ENCODE results near the gene CDKN2AIP. TPM values are rescaled to one million over a fixed set of nuclear protein-coding genes. Genes with fewer than 3 reads are reported as not detected.

CDKN2AIP gene, protein sequence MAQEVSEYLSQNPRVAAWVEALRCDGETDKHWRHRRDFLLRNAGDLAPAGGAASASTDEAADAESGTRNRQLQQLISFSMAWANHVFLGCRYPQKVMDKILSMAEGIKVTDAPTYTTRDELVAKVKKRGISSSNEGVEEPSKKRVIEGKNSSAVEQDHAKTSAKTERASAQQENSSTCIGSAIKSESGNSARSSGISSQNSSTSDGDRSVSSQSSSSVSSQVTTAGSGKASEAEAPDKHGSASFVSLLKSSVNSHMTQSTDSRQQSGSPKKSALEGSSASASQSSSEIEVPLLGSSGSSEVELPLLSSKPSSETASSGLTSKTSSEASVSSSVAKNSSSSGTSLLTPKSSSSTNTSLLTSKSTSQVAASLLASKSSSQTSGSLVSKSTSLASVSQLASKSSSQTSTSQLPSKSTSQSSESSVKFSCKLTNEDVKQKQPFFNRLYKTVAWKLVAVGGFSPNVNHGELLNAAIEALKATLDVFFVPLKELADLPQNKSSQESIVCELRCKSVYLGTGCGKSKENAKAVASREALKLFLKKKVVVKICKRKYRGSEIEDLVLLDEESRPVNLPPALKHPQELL
- 12.0 and 13.4 TPM in 2 replicates for total RNA-seq (2022)
- Bru-seq, nascent RNA: percentile 92 among the genes with signal in this experiment
- BruChase-seq, experiment 1, labeled RNA remaining after a 6-hour chase: percentile 79 among the genes with signal in this experiment
- percentile 93 among the genes with signal in this experiment for BruChase-seq, experiment 2, labeled RNA remaining after a 2-hour chase
- long read RNA-seq, transcript CDKN2AIP-203 (3 exons, 2,721 nt): minor isoform, 25 of 55 reads
- long read RNA-seq, transcript CDKN2AIP-201 (3 exons, 2,646 nt): major isoform, 29 of 55 reads
- long read RNA-seq, partial matches to known transcripts: 0 of 55 reads
- long read RNA-seq, other reads (novel, unspliced or antisense): 1 of 55 reads

DNA sequence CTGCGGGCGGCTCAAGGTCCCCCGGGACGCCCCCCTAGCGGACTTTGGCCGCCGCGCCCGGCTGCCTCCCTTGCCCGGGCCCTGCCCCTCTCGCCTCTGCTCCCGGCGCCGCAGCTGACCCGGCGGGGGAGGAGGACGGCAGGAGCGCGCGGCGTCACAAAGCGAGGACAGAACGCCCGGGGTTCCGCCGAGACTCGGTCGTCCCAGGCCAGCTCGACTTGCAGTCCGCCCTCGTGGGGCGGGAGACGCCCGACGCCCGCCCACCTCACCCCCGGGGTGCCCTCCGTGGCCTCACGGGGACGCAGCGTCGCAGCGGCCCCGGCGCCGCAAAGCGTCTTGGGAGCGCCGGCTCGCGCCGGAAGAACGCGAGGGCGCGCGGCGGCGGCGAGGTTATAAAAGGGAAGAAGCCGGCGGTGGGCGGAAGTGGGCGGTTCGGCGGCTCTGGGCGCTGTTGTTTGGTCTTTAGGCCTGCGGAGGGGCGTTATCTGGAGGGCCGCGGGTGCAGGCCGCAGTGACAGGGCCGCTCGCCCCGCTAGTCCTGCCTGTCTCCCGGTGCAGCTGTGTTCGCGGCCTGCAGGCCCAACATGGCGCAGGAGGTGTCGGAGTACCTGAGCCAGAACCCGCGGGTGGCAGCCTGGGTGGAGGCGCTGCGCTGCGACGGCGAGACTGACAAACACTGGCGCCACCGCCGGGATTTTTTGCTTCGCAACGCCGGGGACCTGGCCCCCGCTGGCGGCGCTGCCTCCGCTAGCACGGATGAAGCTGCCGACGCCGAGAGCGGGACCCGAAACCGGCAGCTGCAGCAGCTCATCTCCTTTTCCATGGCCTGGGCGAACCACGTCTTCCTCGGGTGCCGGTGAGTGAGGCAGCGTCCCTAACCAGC, at the start of gene CDKN2AIP:
Gene CDKN2AIP, plus strand, starts transcription at position 423 of the 883 bp plus-strand sequence. Its CDS starts 162 bp downstream, at position 585.
- Mint-ChIP-seq H3K4me1 (ENCODE audit: insufficient read depth, unreplicated experiment) (peaks cover 16% of the 10 kb centered on the region), H3K27me3 (ENCODE audit: insufficient read depth, unreplicated experiment) (no peaks in the 10 kb centered on the region), H3K4me3 (ENCODE audit: unreplicated experiment) (peak within 1 kb of the TSS; percentile 94), H3K9me3 (ENCODE audit: unreplicated experiment) (no peaks in the 10 kb centered on the region), H3K36me3 (ENCODE audit: insufficient read depth, unreplicated experiment) (peaks cover 51% of the 10 kb centered on the region), H3K27ac (ENCODE audit: low read depth, unreplicated experiment) (peak within 1 kb of the TSS; percentile 84)
- ChIA-PET POLR2A (interaction anchor here (0.6 to 3.0 kb wide), 31 partner anchors 9 to 1381 kb away, joined by 3 to 32 read pairs (median 5); partner anchors contain the start of genes ACSL1, ING2, RWDD4 and TRAPPC11), CTCF (interaction anchor here (0.6 to 1.3 kb wide), 3 partner anchors 37 to 440 kb away, joined by 3 to 4 read pairs (median 3); no protein-coding TSS in a partner anchor)
- intact Hi-C loops (cut with micrococcal nuclease): loop anchor here (2.0 kb wide), 1 partner anchor 60 kb away; the partner anchor contains the start of gene ING2
- peak; percentile 94 for DNase-seq (ENCODE audit: unreplicated experiment)
- TF ChIP-seq, protein P1, sequence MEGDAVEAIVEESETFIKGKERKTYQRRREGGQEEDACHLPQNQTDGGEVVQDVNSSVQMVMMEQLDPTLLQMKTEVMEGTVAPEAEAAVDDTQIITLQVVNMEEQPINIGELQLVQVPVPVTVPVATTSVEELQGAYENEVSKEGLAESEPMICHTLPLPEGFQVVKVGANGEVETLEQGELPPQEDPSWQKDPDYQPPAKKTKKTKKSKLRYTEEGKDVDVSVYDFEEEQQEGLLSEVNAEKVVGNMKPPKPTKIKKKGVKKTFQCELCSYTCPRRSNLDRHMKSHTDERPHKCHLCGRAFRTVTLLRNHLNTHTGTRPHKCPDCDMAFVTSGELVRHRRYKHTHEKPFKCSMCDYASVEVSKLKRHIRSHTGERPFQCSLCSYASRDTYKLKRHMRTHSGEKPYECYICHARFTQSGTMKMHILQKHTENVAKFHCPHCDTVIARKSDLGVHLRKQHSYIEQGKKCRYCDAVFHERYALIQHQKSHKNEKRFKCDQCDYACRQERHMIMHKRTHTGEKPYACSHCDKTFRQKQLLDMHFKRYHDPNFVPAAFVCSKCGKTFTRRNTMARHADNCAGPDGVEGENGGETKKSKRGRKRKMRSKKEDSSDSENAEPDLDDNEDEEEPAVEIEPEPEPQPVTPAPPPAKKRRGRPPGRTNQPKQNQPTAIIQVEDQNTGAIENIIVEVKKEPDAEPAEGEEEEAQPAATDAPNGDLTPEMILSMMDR (IDR thresholded peaks at IDR 0.05; ENCODE audit: unreplicated experiment): no peak
- TSS peak; percentile 50 for BruUV-seq (replicated peaks)

DNA sequence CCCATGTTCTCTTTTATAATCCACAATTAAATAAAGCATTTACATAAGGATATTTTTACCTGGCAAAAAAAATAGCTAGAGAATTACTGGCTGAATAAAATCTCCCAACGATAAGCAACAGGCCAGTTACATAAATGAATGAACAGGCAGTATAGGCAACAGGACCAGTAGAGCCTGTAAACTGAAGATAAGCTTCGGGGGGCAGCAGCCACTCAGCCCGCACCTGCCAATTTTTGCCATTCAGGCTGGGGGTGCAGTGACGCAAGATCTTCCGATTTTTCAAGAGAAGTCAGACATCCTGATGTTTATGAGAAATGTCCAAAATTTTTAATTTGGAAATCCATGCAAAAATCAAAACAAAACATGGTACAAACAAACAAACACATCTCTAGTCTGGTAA, 49.0 kb upstream of the CDKN2AIP start:
- H3K4me1 Mint-ChIP-seq (ENCODE audit: insufficient read depth, unreplicated experiment): peaks cover 10% of the 10 kb centered on the region
- BruUV-seq (replicated peaks): no TSS peak
- TF ChIP-seq, protein P1 (IDR thresholded peaks at IDR 0.05; ENCODE audit: unreplicated experiment): no peak
- no peak overlapping the region for H3K27ac Mint-ChIP-seq (ENCODE audit: low read depth, unreplicated experiment)
- CTCF ChIA-PET: interaction anchor here (0.5 to 1.1 kb wide), 4 partner anchors 10 to 207 kb away, joined by 3 read pairs; no protein-coding TSS in a partner anchor
- no peaks in the 10 kb centered on the region for H3K9me3 Mint-ChIP-seq (ENCODE audit: unreplicated experiment)
- no peak for DNase-seq (ENCODE audit: unreplicated experiment)
- H3K4me3 Mint-ChIP-seq (ENCODE audit: unreplicated experiment): no peak overlapping the region
- peaks cover 11% of the 10 kb centered on the region for H3K27me3 Mint-ChIP-seq (ENCODE audit: insufficient read depth, unreplicated experiment)
- POLR2A ChIA-PET: interaction anchor here (1.0 kb wide), 1 partner anchor 176 kb away, joined by 3 read pairs; no protein-coding TSS in a partner anchor
- intact Hi-C loops (cut with micrococcal nuclease): no loop called here
- H3K36me3 Mint-ChIP-seq (ENCODE audit: insufficient read depth, unreplicated experiment): no peaks in the 10 kb centered on the region

DNA sequence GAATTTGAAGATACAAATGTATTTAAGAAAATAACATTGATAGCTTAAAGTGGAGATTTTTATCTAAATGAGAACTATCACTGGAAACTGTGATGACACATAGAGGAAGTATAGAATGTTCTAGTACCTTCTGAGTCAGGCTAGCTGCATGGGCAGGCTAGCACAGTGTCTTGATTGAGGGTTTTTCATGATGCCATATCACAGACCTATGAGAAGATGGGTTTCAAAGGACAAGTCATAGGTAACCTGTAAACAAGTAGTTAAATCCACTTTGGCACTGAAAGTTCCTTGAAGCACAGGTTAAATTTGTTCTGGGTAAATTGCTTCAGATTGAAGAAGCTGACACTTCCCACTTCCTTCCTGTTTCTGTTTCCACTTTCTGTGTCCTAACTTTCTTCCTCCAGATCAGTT, 48.2 kb upstream of the CDKN2AIP start:
- POLR2A ChIA-PET: interaction anchor here (0.9 kb wide), 1 partner anchor 25 kb away, joined by 3 read pairs; no protein-coding TSS in a partner anchor
- BruUV-seq (replicated peaks): no TSS peak
- H3K27me3 Mint-ChIP-seq (ENCODE audit: insufficient read depth, unreplicated experiment): peaks cover 3% of the 10 kb centered on the region
- H3K9me3 Mint-ChIP-seq (ENCODE audit: unreplicated experiment): no peaks in the 10 kb centered on the region
- TF ChIP-seq, protein P1 (IDR thresholded peaks at IDR 0.05; ENCODE audit: unreplicated experiment): no peak
- no peak overlapping the region for H3K27ac Mint-ChIP-seq (ENCODE audit: low read depth, unreplicated experiment)
- H3K36me3 Mint-ChIP-seq (ENCODE audit: insufficient read depth, unreplicated experiment): no peaks in the 10 kb centered on the region
- no peak overlapping the region for H3K4me3 Mint-ChIP-seq (ENCODE audit: unreplicated experiment)
- H3K4me1 Mint-ChIP-seq (ENCODE audit: insufficient read depth, unreplicated experiment): peaks cover 10% of the 10 kb centered on the region
- CTCF ChIA-PET: interaction anchor here (0.5 kb wide), 1 partner anchor 142 kb away, joined by 3 read pairs; no protein-coding TSS in a partner anchor
- no peak for DNase-seq (ENCODE audit: unreplicated experiment)
- intact Hi-C loops (cut with micrococcal nuclease): no loop called here
